Esophagus muscularis mucosa (tissue), 3 donors: ENCODE data around the gene LYPLAL1.

Experiments used
- POLR2A ChIP-seq: fragments of 450-650 bp; IDR thresholded peaks from one replicate; pipeline ENCODE4 v1.6.1; 2017; ENCODE audit warnings: antibody characterized with exemption, moderate library complexity, mild to moderate bottlenecking, low read depth
- TF ChIP-seq, protein P1 (sequence below), 3 experiments: fragments of 200-600 bp in 2 of 3; fragments of 450-650 bp in 1 of 3; sonication (generic) in 2 of 3; IDR thresholded peaks; one replicate each; pipeline ENCODE4 v1.5.1; 2017 to 2019; ENCODE audit warnings: antibody characterized with exemption in 3 of 3, mild to moderate bottlenecking in 2 of 3, moderate library complexity in 1 of 3

DNA sequence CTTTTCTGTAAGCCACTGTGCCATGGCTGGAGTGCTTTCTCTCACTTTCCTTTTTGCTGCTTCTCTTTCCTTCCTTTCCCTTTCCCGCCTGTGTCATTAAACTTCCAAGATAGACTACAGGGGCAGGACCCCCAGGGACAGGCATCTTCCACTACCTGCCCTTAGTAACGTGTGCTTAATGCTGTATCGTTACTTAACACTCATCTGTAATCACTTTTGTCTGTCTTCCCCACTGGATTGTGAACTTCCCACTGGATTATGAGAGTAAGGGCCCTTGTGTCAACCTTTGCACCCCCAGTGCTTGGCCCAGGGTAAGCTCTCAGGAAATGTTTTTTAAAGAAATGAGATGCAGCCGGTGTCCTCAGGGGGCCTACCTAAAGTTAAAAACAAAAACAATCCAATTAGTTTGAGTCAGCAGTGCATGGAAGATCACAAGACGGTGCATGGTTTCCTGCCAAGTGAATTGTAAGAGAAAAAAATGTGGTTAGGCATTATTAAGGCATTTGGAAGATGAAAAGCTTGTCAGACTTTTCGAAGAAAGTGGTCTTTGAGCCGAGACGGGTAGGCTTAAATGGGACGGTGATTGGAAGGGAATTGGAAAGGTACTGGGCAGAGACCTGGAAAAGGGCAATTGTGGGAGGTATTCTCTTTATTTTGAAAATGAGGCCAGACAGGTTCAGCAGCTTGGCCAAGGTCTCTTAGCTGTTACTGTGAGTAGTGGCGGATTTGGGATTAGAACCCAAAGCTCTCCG, 958 bp downstream of the LYPLAL1 start:
- no peak for TF ChIP-seq POLR2A
- TF ChIP-seq, protein P1, sequence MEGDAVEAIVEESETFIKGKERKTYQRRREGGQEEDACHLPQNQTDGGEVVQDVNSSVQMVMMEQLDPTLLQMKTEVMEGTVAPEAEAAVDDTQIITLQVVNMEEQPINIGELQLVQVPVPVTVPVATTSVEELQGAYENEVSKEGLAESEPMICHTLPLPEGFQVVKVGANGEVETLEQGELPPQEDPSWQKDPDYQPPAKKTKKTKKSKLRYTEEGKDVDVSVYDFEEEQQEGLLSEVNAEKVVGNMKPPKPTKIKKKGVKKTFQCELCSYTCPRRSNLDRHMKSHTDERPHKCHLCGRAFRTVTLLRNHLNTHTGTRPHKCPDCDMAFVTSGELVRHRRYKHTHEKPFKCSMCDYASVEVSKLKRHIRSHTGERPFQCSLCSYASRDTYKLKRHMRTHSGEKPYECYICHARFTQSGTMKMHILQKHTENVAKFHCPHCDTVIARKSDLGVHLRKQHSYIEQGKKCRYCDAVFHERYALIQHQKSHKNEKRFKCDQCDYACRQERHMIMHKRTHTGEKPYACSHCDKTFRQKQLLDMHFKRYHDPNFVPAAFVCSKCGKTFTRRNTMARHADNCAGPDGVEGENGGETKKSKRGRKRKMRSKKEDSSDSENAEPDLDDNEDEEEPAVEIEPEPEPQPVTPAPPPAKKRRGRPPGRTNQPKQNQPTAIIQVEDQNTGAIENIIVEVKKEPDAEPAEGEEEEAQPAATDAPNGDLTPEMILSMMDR (IDR thresholded peaks at IDR 0.05): no peak
